G401 (cell line): ENCODE measurements around the gene OR4D2. TPM values are rescaled to one million over a fixed set of nuclear protein-coding genes. Genes with fewer than 3 reads are reported as not detected.
A peak's percentile ranks its signal among the peaks of the same experiment; 100 is the strongest.

ENCODE experiments used
- DNase-seq: peaks from one replicate; pipeline ENCODE4 v3.0.0-alpha.2; 2015; ENCODE audit warnings: low spot score
- in situ Hi-C: cut with HindIII; loops from 2 replicates; pipeline ENCODE4 v1.10.0; 2016; ENCODE audit warnings: low sequenced_read_pairs, mixed read lengths
- total RNA-seq: library from RNA; depleted of rRNA; stranded (reverse); fragments of >200 nt; shearing (Covaris generic); gene quantifications from 2 replicates; pipeline ENCODE4 v1.2.3, GENCODE V29; 2014

Gene OR4D2
- total RNA-seq, 1 experiment from 2014 or later = not detected

DNA sequence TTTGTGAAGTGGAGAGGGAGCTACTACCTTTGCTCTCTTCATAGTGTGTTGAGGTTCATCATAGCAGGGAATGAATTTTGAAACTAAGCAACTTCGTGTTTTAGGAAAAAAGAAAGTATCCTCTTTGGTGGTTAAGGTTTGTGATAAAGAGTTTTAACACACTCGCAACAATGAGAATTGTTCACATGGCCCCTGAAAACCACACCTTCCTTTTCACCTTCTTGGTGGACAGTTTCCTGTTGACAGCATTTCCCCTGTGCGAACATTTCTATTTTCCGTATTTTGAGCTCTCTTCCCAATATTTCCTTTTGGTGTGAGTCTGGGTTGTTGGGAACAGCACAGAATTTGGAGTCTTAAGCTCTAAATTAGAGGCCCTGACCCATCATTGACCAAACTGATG lies 3.8 kb downstream of the OR4D2 start:
- no peak for DNase-seq
- in situ Hi-C loops = no loop called here

DNA sequence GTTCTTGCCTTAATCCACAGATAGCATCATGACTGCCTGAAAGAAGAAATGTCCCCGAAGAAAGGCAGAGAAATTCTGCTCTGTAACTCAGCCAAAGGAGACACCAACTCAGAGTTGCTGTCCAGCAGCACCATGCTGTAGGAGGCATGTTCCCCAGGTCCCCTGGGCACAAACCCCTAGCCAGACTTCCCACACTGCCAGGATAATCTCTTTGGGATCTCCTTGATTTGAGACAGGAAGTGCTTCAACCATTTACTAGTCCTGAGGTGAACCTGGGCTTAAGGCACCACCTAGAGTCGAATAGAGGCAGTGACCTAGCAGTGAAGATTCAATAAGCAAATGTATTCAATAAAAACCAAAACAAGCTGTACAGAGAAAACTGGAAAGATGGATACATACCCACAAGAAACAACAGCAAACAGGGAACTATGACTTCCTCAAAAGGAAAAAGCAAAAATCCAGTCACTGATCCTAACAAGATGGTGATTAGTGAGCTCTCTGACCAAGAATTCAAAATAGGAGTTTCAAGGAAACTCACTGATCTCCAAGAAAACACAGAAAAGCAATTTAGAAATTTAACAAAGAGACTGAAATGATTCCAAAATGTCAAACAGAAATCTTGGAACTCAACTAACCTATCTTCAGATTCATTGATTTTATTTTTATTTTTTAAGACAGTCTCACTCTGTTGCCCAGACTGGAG lies 5.7 kb downstream of the OR4D2 start:
- in situ Hi-C loops = no loop called here
- peak; percentile 27 for DNase-seq

DNA sequence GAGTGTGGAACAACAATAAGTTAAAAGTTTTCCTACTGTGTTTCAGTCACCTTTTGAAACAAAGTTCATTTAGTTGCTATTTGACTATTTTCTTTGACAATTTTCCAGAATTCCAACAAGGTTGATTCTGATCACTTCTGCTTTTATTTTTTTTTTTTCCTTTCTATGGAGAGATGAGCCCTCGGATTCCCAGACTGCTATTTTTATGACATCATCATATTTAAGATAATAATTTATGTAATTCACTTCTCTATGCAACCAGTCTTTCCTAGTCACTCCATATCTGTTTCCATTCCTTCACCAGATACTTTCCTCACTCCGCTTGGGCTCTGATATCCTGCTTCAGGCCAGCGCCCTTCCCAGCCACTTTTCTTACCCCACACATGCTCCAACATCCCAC lies 8.1 kb downstream of the OR4D2 start:
- in situ Hi-C loops = no loop called here
- no peak for DNase-seq

DNA sequence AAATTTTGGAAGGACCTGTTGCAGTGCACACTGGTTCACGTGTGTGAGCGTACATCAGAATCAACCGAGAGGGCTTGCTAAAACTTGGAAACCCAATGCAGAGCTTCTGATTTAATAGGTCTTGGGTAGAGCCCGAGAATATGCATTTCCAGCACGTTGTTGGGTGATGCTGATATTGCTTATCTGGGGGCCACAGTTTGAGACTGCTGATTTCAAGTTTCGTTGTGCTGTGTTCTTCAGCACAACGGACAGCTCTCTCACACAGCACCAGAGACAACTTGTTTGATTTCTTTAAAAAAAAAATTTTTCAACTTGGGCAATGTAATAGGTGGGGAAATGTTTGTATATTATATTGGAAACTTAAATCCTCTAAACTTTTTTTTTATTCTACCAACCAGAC lies 9.4 kb downstream of the OR4D2 start:
- DNase-seq = no peak
- in situ Hi-C loops = no loop called here

DNA sequence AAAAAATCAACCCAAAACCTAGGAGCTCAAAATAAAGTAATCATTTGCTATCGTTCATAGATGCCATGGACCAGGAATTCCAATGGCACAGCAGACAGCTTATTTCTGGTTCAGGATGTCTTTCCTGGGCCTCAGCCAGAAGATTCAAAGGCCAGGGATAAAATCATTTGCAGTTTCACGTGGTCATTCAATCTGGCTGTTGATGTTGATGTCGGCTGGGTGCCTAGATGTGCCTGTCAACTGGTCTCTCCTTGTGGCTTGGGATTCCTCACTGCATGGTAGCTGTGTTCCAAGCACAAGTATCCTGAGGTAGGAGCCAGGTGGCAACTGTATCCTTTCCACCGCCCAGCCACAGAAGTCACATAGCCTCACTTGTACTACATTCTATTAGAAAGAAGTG lies 15.0 kb downstream of the OR4D2 start:
- DNase-seq = peak; percentile 80
- in situ Hi-C loops = no loop called here

DNA sequence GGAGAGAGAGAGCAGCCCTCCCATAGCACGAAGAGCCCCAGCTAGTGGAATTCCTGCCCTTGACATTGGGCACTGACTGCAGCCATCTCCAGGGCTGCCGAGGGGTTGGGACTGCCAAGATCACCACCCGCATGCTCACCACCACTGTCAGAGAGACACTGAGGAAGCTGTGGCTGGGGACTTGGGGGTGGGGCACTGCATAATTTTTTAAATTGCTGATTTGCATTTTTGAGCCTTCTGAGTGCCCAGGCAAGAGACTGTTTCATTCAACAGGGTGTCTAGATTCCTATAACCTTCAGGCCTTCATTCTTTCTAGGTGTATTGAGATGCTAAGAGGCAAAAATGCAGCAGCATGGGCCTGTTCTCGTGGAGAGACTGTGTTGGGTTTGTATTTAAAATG lies 16.7 kb downstream of the OR4D2 start:
- in situ Hi-C loops = no loop called here

DNA sequence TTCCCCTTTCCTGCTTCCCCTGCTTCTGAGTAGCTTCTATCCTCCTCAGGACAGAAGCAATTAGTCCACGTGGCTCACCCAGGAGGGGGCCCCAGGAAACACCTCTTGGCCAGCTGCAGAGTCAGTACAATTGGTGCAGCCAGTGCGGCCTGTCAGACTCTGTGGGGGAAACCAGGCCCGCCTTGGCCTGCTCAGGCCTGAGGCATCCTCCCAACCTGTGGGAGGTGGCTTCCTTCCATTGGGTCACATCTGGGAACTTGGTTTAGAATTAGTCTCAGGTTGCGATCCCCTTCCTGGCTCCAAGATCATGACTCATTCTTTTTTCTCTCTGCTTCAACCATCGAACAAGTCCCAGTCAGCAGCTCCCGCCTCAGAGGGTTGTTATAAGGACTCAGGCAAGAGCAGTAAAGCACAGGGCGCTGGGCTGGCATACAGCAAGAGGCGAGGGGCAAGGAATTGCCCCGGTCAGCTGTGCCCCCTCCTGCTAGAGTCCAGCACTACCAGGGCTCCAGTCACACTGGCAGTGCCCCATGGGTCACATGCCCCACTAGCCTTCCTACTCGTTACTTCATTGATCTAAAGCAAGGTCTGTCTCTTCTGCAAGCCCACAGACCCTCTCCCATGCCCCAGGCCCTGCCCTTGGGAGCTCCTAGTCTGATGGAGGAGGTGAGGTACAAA lies 17.7 kb downstream of the OR4D2 start:
- in situ Hi-C loops = no loop called here
- DNase-seq = no peak

More for the DNA sequence above, 16.7 kb downstream of the OR4D2 start:
- DNase-seq = no peak

DNA sequence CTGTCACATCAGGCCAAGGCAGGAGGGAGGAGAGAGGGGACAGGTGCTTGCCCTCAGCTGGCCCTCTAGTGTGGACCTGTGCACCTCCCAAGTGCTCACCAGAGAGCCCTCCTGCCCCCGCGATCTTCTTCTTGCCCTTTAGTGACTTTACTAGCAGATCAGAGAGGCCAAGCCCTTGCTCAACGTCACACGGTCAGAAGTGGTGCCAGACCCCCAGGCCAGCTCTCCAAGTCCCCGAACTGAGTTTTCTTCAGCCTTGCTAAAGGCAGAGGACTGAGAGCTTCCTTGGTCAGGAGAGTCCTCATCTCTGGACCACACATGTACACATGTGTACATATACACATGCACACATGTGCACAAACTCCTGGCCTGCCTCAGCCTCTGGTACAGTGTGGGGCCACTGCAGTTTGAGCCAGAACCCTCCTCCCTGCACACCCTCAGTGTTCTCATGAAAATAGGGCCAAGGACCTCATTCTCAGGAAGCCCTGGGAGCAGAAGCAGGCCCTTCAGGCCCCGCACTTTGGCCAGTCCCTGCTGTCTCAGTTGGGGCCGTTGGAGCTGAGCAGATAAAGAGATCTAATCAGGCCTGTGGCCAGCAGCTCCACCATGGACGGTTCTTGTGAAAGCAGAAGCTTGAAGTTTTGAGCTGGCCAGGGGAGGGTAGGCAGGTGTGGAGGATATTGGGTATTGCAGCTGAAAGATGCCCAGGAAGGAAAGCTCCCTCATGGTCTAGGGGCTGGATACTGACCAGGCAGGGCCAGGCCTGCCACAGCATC lies 18.4 kb downstream of the OR4D2 start:
- in situ Hi-C loops = no loop called here
- no peak for DNase-seq

DNA sequence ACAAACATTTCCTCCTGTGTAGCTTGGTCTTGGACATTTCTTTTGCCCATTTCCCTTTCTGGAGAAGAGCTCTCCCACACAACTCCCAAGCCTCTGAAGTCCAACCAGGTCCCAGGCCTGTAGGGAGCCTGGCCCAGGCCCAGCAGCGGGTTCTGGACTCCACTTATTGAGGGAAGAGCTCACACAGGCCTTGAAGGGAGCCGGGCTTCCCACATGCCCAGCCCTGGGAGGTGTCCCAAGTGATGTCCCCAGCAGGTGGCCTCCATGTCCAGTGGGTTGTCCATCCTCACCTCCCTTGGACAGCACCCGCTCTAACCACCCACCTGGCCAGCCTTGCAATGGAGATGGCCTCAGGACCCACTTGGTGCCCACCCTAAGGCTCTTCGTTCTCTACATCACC lies 19.8 kb downstream of the OR4D2 start:
- in situ Hi-C loops = no loop called here
- no peak for DNase-seq

DNA sequence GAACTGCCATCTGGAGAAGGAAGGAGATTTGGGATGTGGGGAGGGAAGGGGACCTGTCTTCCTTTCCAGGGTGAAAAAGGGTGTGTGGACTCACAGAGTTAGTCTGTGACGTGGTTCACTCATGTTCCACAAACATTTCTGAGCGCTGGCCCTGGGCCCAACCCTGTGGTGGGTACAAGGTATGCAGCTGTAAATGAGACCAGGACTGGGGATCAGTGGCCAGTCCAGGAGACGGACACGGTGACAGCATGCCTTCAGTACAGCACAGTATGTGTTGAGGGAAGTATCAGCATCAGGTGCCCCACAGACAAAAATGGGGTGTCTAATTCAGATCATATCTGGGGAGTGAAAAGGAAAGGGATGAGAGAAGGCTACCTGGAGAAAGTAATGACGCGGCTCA lies 20.3 kb downstream of the OR4D2 start:
- in situ Hi-C loops = no loop called here
- DNase-seq = no peak

DNA sequence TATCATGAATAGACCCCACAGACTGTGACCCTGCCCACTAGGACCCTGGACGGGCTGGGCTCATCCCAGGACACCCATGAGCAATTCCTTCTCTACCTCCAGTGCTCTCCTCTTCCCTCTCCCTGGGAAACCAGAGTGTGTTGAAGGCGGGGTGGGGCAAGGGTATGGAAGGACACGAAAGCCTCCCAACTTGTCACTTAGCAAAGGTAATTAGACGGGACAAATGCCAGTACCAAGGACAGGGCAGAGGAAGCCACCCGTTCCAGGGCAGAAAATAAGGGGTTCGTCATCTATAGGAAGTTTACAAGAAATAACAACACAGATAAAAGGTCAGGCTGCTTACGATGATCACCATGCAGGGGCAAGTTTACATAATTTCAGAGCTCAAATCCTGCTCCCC lies 20.9 kb downstream of the OR4D2 start:
- in situ Hi-C loops = no loop called here
- DNase-seq = no peak

DNA sequence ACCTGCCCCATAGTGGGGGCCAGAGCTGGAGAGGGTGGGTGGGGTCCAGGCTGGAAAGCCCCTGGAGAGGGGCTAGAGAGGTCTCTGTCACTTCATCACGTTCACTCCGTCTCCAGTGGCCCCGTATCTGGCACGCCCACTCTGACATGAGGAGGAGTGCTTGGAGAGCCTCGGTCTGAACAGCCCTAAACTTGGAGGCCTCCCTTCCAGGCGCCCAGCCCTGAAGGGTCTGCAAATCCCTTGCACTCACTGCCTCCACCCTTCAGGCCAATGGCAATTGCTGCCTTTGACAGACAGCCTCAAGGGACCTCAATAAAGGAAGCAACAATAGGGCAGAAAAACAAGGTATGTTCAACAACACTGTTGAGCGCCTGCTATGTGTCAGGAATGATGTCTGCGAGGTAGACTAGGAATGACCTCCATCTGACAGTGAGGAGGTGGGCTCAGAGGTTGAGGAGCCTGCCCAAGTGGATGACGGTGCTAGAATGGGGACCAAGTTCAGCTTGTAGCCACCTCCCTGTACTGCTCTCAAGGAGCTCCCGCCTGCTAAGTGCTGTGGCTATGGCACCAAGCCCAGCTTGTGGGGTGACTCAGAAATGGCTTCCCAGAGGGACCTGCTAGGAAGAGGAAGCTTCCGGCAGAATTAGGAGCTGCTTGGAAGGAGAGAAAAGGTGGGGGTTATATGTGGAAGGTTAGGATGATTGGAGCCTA lies 22.8 kb downstream of the OR4D2 start:
- no peak for DNase-seq
- in situ Hi-C loops = no loop called here

DNA sequence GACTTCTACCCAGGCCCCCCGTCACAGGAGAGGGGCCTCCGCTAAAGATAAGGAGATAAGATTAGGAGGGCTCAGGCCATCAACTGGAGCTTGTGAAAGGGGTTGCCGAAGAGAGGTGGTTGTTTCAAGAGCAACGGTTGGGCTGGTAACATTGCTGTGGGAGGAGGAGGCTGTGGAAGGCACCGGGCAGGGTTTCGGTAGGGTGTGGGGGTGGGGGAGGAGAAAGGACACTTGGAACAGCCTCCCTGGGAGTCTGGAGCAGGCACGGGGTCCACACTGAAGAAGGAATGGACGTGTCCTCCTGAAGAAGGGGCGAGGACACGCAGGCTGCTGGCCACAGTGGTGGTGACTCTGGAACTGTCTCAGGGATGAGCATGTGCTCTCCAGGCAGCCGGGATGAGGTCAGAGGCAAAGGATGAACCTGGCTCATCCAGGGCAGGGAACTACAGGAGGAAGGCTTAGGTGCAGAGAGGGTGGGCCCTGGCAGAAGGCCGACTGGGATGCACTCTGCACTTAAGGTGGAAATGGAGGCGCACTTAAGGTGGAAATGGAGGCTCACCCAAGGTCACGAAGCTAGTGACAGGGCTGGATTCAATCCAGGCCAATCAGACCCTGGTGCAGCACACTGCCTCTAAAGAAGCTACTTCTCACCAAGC lies 24.6 kb downstream of the OR4D2 start:
- in situ Hi-C loops = no loop called here
- DNase-seq = no peak

DNA sequence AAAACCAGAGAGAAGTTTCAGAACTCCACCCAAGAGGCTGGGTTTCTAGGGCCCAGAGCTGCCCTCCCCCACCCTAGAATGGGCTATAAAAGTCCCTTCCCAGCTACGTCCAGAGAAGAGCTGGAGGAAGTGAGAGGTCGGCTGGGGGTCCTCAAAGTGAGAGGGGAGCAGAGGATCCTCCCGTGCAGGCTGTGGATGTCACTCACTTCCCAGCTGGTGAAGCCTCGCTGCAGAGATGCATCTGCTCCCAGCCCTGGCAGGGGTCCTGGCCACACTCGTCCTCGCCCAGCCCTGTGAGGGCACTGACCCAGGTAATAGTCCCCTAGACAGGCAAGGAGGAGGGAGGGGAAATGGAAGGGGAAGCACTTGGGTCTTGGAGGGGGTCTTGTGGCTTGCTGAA lies 25.8 kb downstream of the OR4D2 start, which contains the start of gene EPX:
Gene EPX, plus strand, starts transcription at position 115 of the 400 bp plus-strand sequence. Its CDS starts 121 bp downstream, at position 236.
- no peak for DNase-seq
- in situ Hi-C loops = no loop called here

DNA sequence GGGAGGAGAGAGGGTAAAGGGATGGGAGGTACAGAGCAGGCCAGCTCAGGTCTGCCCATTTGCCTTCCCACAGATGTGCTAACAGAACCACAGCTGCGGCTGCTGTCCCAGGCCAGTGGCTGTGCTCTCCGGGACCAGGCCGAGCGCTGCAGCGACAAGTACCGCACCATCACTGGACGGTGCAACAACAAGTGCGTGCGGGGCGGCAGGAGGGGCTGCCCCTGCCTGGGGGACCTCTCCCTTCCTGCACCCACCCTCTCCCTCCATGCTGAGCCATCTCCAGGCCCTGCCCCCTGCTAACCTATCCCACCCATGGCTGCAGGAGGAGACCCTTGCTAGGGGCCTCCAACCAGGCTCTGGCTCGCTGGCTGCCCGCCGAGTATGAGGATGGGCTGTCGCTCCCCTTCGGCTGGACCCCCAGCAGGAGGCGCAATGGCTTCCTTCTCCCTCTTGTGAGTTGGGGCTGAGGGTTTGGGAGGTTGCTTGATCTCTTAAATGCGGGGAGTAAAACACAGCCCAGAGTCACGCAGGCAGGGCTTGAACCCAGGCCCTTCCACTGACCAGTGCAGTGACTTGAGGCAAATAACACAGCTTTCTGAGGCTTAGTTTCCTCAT lies 27.0 kb downstream of the OR4D2 start:
- no peak for DNase-seq
- in situ Hi-C loops = no loop called here

DNA sequence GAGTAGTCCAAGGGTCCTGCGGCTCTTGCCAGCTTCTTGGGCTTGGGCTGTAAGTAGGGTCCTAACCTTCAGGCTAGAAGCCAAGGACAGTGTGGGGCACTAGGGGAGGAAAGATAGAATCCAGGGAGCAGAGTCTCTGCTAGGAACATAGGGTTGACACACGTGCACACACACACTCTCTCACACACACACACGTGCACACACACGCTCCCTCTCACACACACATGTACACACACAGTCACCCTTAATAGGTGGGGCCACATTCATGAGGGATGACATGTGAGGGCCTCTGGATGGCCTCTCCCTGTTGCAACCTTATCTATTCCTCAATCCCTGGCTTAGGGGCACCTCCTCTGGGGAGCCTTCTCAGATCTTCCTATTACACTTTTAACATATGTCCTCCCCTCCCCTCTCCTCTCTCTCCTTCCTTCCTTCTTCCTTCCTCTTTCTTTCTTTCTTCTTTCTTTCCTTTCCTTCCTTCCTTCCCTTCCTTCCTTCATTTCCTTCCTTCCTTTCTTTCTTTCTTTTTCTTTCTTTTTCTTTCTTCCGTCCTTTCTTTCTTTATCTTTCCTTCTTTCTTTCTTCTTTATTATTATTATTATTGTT lies 28.8 kb downstream of the OR4D2 start:
- in situ Hi-C loops = no loop called here
- no peak for DNase-seq

DNA sequence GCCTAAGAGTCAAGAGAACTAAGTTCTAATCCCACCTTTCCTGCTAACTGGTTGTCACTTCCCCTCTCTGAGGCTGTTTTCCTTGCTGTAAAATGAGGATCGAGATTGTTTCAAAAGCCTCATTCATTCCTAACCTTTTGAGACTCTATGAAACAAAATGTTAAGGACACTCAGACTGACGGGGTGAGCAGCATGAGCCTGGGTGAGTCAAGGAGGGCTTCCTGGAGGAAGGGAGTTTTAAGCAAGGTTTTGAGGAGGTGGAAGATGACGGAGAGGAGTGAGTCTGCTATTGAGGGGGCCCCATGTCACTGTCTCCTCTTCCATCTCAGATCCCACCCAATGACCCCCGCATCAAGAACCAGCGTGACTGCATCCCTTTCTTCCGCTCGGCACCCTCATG lies 29.8 kb downstream of the OR4D2 start:
- in situ Hi-C loops = no loop called here
- DNase-seq = no peak

DNA sequence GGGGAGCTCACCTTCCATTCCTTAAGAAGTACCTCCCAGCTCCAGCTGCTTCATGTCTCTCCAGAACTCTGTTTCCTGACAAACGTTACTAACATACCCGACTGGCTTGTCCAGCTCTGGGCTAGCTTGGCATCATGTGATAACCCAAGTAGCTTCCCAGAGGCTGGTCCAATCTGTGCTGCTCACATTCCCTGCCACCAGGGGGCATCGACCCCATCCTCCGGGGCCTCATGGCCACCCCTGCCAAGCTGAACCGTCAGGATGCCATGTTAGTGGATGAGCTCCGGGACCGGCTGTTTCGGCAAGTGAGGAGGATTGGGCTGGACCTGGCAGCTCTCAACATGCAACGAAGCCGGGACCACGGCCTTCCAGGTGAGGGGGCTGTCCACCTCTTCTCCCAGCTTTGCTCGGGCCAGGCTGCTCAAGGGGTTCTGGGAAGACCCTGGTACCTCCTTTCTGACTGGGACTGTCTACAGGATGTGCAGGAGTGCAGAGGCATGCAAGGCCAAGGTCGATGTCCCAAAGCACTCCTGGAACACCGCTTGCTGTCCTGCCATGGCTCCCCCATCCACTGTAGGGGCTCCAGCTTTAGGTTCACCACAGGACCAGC lies 33.3 kb downstream of the OR4D2 start:
- peak; percentile 37 for DNase-seq
- in situ Hi-C loops = no loop called here
